ENCODE data around the gene HIRIP3. TPM values are rescaled to one million over a fixed set of nuclear protein-coding genes. Genes with fewer than 3 reads are reported as not detected.

HIRIP3 gene
- total and polyA plus RNA-seq, 2 of the 13 experiments (the other 11 are each of a cell fraction or from before 2014, with no cell fraction given), result 12.6 to 17.2 TPM

GRCh38 chr16:30031477-30031918 is 36.1 kb upstream of the HIRIP3 start:
- Histone ChIP-seq H2AFZ (ENCODE audit: low read length) (no peak overlapping the region), H3K79me2 (ENCODE audit: insufficient read depth, low read length) (no peaks in the 10 kb centered on the region), H3K4me2 (ENCODE audit: low read depth, low read length) (peak overlapping the region; percentile 33; the same call in 1 of the 2 replicates), H3K27ac (ENCODE audit: extremely low read length, insufficient read depth, low read length) (no peak overlapping the region), H3K9ac (ENCODE audit: insufficient read depth, low read depth, low read length) (no peak overlapping the region), H3K36me3 (replicated peaks in 1 of 2; ENCODE audit: control insufficient read depth in 1 of 2, insufficient read depth in 2 of 2, low read length in 2 of 2) (no peaks in the 10 kb centered on the region), H3K4me1 (ENCODE audit: insufficient read depth, low read length) (peaks cover 23% of the 10 kb centered on the region), H4K20me1 (ENCODE audit: insufficient read depth, low read length) (no peaks in the 10 kb centered on the region; the same call in 1 of the 2 replicates), H3K4me3 (replicated peaks in 1 of 3; ENCODE audit: insufficient read depth in 1 of 3, low read depth in 2 of 3, low read length in 3 of 3) (peak overlapping the region in 1 of 3 experiments; percentile 18; a peak in 1 of 6 replicates), H3K27me3 (ENCODE audit: control insufficient read depth in 1 of 2, insufficient read depth in 2 of 2, low read length in 2 of 2) (peaks cover 16 to 59% of the 10 kb centered on the region in 2 experiments), H3K9me3 (ENCODE audit: low read length) (no peaks in the 10 kb centered on the region)
- FAIRE-seq (no peak), DNase-seq (ENCODE audit: low spot score) (no peak), ATAC-seq (peak; percentile 6; the same call in 2 of the 3 replicates)
- in situ Hi-C loops (cut with HindIII; ENCODE audit: extremely low pct_ligation_motif_present, low pct_unique_long_range_greater_than_20kb), result loop anchor here (10.0 kb wide), 1 partner anchor 337 kb away; no protein-coding TSS in a partner anchor
- BruUV-seq (replicated peaks), result no TSS peak
- TF ChIP-seq ZNF138 (CRISPR knock-in tag; IDR thresholded peaks at IDR 0.05; ENCODE audit: low read depth) (no peak), CSRNP1 (CRISPR knock-in tag; IDR thresholded peaks at IDR 0.05) (0 out of 2 replicates have a peak, but pooled peaks have one; percentile 16), ZFP91 (CRISPR knock-in tag; IDR thresholded peaks at IDR 0.05; ENCODE audit: borderline replicate concordance) (peak; percentile 36; the same call in 1 of the 2 replicates)
- ChIA-PET POLR2A (interaction anchor here (1.0 to 1.7 kb wide), 7 partner anchors 21 to 386 kb away, joined by 3 to 6 read pairs (median 3); partner anchors contain the start of genes ALDOA, DOC2A, INO80E and KCTD13), CTCF (ENCODE audit: low intra/inter-chr PET ratio, low total read pairs) (interaction anchor here (1.1 to 2.7 kb wide), 3 partner anchors 21 to 331 kb away, joined by 4 to 11 read pairs (median 5); a partner anchor contains a TSS)
- 33% methylated on average over 11 of the region's 11 CpGs for WGBS (ENCODE audit: low lambda C conversion rate)
- intact Hi-C loops (cut with micrococcal nuclease; ENCODE audit: unreplicated experiment), result loop anchor here (5.0 kb wide), 1 partner anchor 329 kb away; no protein-coding TSS in a partner anchor

All from HepG2 (cell line).